Occipital lobe (tissue), 2 donors: ENCODE results near the gene TTC28. TPM values are rescaled to one million over a fixed set of nuclear protein-coding genes. Genes with fewer than 3 reads are reported as not detected.

Experiments used
- DNase-seq: peaks from one replicate; lab custom pipeline; 2025; lab: John Stamatoyannopoulos, UW
- total RNA-seq: library from RNA; depleted of rRNA; stranded (reverse); fragments of >200 nt; gene quantifications from one replicate; pipeline ENCODE4 v1.2.3, GENCODE V29; 2014

TTC28 gene
- total RNA-seq, 1 donor from 2014 or later = 157 TPM

GRCh38 chr22:27993774-27994350 lies 685.8 kb downstream of the TTC28 start:
- DNase-seq = no peak

GRCh38 chr22:27993201-27993635 lies 686.4 kb downstream of the TTC28 start:
- DNase-seq = no peak

GRCh38 chr22:27992294-27993165 lies 687.1 kb downstream of the TTC28 start:
- DNase-seq = no peak

GRCh38 chr22:27991586-27992293 lies 687.9 kb downstream of the TTC28 start:
- DNase-seq = no peak

GRCh38 chr22:27990879-27991278 lies 688.8 kb downstream of the TTC28 start:
- no peak for DNase-seq

GRCh38 chr22:27990451-27990840 lies 689.2 kb downstream of the TTC28 start:
- no peak for DNase-seq

GRCh38 chr22:27989758-27990450 lies 689.7 kb downstream of the TTC28 start:
- DNase-seq = no peak

- DNase-seq = no peak
Observed at GRCh38 chr22:27988704-27989103, 690.9 kb downstream of the TTC28 start.

GRCh38 chr22:27987557-27987956 lies 692.1 kb downstream of the TTC28 start:
- no peak for DNase-seq

GRCh38 chr22:27986937-27987336 lies 692.7 kb downstream of the TTC28 start:
- DNase-seq = no peak

GRCh38 chr22:27986459-27986858 lies 693.2 kb downstream of the TTC28 start:
- DNase-seq = no peak

- DNase-seq = no peak
Observed at GRCh38 chr22:27985323-27986275, 694.0 kb downstream of the TTC28 start.

GRCh38 chr22:27984723-27985122 lies 694.9 kb downstream of the TTC28 start:
- no peak for DNase-seq

GRCh38 chr22:27984001-27984695 lies 695.5 kb downstream of the TTC28 start:
- no peak for DNase-seq

- no peak for DNase-seq
Observed at GRCh38 chr22:27983361-27983791, 696.3 kb downstream of the TTC28 start.

GRCh38 chr22:27982630-27983180 lies 696.9 kb downstream of the TTC28 start:
- DNase-seq = no peak

GRCh38 chr22:27982106-27982505 lies 697.5 kb downstream of the TTC28 start:
- no peak for DNase-seq

- DNase-seq = no peak
Observed at GRCh38 chr22:27980424-27981148, 699.1 kb downstream of the TTC28 start.

- no peak for DNase-seq
Observed at GRCh38 chr22:27978802-27979201, 700.8 kb downstream of the TTC28 start.
